Measurements from ENCODE around the gene CDKN2C.

DNA sequence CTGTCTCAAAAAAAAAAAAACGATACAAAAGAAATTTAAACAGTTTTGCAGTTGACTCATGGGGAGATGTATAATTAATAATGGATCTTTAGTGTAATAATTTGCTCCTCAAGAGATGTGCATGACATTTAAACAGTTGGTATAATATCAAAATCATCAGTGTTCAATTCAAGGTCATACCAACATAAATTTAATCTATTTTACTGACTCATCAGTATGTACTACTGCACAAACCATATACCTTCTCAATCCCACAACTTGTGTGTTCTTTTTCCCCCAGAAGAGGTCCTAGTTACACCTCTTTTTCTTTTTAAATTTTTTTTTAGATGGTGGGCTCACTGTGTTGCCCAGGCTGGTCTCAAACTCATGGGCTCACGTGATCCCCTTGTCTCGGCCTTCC lies 23.6 kb downstream of the CDKN2C start:
- TF ChIP-seq REST (IDR thresholded peaks at IDR 0.05; ENCODE audit: insufficient read depth in 1 of 2, low read depth in 2 of 2, low read length in 1 of 2) (no peak), CTCF (IDR thresholded peaks at IDR 0.05) (no peak)

Measured in Panc1 (cell line).